ENCODE results near the gene EMC9.

Gene EMC9

DNA sequence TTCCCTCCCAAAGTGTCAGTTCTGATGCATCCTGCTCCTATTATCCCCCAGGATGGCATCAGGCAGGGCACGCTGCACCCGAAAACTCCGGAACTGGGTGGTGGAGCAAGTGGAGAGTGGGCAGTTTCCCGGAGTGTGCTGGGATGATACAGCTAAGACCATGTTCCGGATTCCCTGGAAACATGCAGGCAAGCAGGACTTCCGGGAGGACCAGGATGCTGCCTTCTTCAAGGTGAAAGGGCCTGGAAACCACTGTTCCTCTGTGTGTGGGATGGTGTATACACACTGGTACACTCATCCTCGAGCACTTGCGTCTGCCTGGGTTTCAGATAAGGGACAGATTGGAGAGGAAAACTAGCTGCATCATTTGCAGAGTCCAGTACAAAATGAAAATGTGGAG lies 20.7 kb upstream of the EMC9 start:
- TF ChIP-seq, protein P1, sequence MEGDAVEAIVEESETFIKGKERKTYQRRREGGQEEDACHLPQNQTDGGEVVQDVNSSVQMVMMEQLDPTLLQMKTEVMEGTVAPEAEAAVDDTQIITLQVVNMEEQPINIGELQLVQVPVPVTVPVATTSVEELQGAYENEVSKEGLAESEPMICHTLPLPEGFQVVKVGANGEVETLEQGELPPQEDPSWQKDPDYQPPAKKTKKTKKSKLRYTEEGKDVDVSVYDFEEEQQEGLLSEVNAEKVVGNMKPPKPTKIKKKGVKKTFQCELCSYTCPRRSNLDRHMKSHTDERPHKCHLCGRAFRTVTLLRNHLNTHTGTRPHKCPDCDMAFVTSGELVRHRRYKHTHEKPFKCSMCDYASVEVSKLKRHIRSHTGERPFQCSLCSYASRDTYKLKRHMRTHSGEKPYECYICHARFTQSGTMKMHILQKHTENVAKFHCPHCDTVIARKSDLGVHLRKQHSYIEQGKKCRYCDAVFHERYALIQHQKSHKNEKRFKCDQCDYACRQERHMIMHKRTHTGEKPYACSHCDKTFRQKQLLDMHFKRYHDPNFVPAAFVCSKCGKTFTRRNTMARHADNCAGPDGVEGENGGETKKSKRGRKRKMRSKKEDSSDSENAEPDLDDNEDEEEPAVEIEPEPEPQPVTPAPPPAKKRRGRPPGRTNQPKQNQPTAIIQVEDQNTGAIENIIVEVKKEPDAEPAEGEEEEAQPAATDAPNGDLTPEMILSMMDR (IDR thresholded peaks at IDR 0.05; ENCODE audit: low read depth, low read length) = no peak
- DNase-seq (ENCODE audit: extremely low read depth, low read depth) = no peak

DNA sequence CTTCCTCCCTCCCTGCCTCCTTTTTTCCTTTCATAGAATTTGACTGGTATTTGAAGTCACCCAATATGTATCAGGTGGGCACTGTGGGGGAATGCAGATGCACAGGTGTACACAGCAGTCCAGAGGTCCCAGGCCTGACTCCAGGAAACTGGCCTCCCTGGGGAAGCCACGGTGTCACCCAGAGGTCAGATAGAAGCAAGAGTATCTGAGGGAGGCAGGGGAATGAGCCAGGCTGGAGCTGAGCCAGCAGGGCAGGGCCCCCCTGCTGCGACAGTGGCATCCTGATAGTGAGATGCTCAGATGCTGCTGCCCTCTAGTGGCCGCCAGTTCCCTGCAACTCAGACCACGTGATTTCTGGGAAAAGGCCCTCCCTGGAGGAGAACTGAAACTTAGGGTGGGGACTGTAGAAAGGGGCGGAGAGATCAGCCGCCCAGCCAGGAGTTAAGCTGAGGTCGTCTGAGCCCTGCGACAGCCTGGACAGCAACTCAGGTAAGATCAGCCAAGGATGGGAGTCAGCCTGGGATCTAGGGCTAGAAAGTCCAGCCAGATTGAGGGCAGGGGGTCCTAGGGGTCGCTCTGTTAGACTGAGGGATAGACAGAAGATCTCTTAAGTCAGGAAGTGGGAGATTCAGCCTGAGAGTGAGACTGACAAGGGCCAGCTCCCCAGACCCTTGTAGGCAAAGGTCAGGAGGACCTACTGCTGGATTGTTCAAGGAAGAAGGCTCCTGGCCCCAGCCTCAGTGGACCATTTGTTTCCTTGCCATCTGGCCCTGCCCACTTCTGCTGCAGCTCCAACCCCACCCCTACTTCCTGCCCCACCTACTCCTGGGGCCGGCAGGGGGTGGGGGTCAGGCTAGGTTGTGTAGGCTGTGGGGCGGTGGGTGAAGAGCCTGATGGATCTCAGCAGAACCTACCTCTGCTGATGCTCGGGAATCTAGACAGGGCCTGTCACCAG lies 19.7 kb upstream of the EMC9 start, which contains the start of gene IRF9:
IRF9 (plus strand) TSS at position 416 of the 955 bp plus-strand sequence. CDS start 880 bp downstream, outside the sequence.
- peak; percentile 90 for DNase-seq (ENCODE audit: extremely low read depth, low read depth)
- TF ChIP-seq, protein P1 (IDR thresholded peaks at IDR 0.05; ENCODE audit: low read depth, low read length) = peak; percentile 93

- DNase-seq (ENCODE audit: extremely low read depth, low read depth) = no peak
- TF ChIP-seq, protein P1 (IDR thresholded peaks at IDR 0.05; ENCODE audit: low read depth, low read length) = no peak
These were observed 19.1 kb upstream of the EMC9 start for GRCh38 chr14:24160499-24160849.

- TF ChIP-seq, protein P1 (IDR thresholded peaks at IDR 0.05; ENCODE audit: low read depth, low read length) = no peak
- no peak for DNase-seq (ENCODE audit: extremely low read depth, low read depth)
These were observed 18.5 kb upstream of the EMC9 start for GRCh38 chr14:24159777-24160498.

DNA sequence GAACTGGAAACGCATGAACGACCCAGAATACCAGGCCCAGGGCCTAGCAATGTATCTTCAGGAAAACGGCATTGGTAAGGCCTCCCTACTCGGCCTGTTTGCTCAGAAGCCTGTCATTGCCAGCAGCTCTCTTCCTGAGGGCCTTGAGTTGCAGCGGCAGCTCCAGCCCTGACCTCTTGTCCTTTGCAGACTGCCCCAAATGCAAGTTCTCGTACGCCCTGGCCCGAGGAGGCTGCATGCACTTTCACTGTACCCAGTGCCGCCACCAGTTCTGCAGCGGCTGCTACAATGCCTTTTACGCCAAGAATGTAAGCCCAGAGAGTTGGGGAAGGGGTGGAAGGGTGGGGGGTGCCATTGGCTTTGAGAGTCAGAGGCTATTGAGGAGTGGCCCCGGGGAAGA lies 15.9 kb upstream of the EMC9 start:
- TF ChIP-seq, protein P1 (IDR thresholded peaks at IDR 0.05; ENCODE audit: low read depth, low read length) = no peak
- DNase-seq (ENCODE audit: extremely low read depth, low read depth) = no peak

GRCh38 chr14:24156840-24157239 lies 15.4 kb upstream of the EMC9 start:
- TF ChIP-seq, protein P1 (IDR thresholded peaks at IDR 0.05; ENCODE audit: low read depth, low read length) = no peak
- DNase-seq (ENCODE audit: extremely low read depth, low read depth) = no peak

GRCh38 chr14:24155100-24155499 lies 13.7 kb upstream of the EMC9 start:
- no peak for DNase-seq (ENCODE audit: extremely low read depth, low read depth)
- TF ChIP-seq, protein P1 (IDR thresholded peaks at IDR 0.05; ENCODE audit: low read depth, low read length) = no peak
